Right lung (tissue), 5 donors: ENCODE data around the gene COBL. TPM values are rescaled to one million over a fixed set of nuclear protein-coding genes. Genes with fewer than 3 reads are reported as not detected.

Experiments used
- DNase-seq, 2 donors: peaks; one replicate each; pipeline ENCODE4 v3.0.0-alpha.2; 2013
- polyA plus RNA-seq, 5 donors: library from polyadenylated mRNA; unstranded; fragments of 120-200 nt; gene quantifications; one replicate each; pipeline versions ENCODE4 v1.2.1 to v1.2.3, GENCODE V29; 2013; ENCODE audit warnings: inconsistent platforms in 1 of 5, low replicate concordance in 1 of 5; ENCODE audit not compliant: insufficient read length in 5 of 5, insufficient read depth in 1 of 5

Gene COBL
- polyA plus RNA-seq, 5 donors: 3.5 to 9.2 (median 6.3) TPM

GRCh38 chr7:51326656-51327286, 10.2 kb upstream of the COBL start:
- DNase-seq: no peak

GRCh38 chr7:51325908-51326307, 9.3 kb upstream of the COBL start:
- DNase-seq: no peak

GRCh38 chr7:51325261-51325676, 8.7 kb upstream of the COBL start:
- no peak for DNase-seq

- DNase-seq: no peak
Measured at GRCh38 chr7:51324206-51324898, 7.7 kb upstream of the COBL start.

- DNase-seq: no peak
Measured at GRCh38 chr7:51321961-51322515, 5.4 kb upstream of the COBL start.

- no peak for DNase-seq
Measured at GRCh38 chr7:51318886-51319579, 2.4 kb upstream of the COBL start.

GRCh38 chr7:51318001-51318400, 1.4 kb upstream of the COBL start:
- no peak for DNase-seq

- DNase-seq: no peak
Measured at GRCh38 chr7:51317582-51317910, 937 bp upstream of the COBL start.

- DNase-seq: no peak
Measured at GRCh38 chr7:51316262-51316665, 345 bp downstream of the COBL start.

- peak in 1 of 2 donors; percentile 37 for DNase-seq
Measured at GRCh38 chr7:51315393-51316261, 982 bp downstream of the COBL start.

- DNase-seq: no peak
Measured at GRCh38 chr7:51314726-51315125, 1.9 kb downstream of the COBL start.

- DNase-seq: no peak
Measured at GRCh38 chr7:51313738-51314425, 2.7 kb downstream of the COBL start.

- DNase-seq: peak in 1 of 2 donors; percentile 47
Measured at GRCh38 chr7:51312951-51313737, 3.5 kb downstream of the COBL start.

- no peak for DNase-seq
Measured at GRCh38 chr7:51311166-51311565, 5.4 kb downstream of the COBL start.

GRCh38 chr7:51310131-51310583, 6.5 kb downstream of the COBL start:
- no peak for DNase-seq

GRCh38 chr7:51309361-51310130, 7.1 kb downstream of the COBL start:
- DNase-seq: no peak

- no peak for DNase-seq
Measured at GRCh38 chr7:51308696-51309095, 7.9 kb downstream of the COBL start.

GRCh38 chr7:51308265-51308664, 8.3 kb downstream of the COBL start:
- DNase-seq: peak; percentile 83

- DNase-seq: no peak
Measured at GRCh38 chr7:51307651-51308210, 8.9 kb downstream of the COBL start.
